ENCODE measurements around the gene EEIG2. TPM values are rescaled to one million over a fixed set of nuclear protein-coding genes. Genes with fewer than 3 reads are reported as not detected.

EEIG2 gene
- total and polyA plus RNA-seq, 9 of the 15 experiments (the other 6 are each of a cell fraction or from before 2014, with no cell fraction given): 6.1 to 26.9 (median 15.2) TPM

- TF ChIP-seq ZBTB7A (IDR thresholded peaks at IDR 0.05; ENCODE audit: borderline replicate concordance, control insufficient read depth, low read depth, low read length) (peak; percentile 94), MTA3 (IDR thresholded peaks at IDR 0.05; ENCODE audit: borderline replicate concordance) (peak; percentile 56), NRF1 (conservative IDR thresholded peaks at IDR 0.05 in 1 of 2, IDR thresholded peaks at IDR 0.05 in 1 of 2) (peak; percentile 30 to 54; a peak in 2 of 4 replicates), FOXP1 (CRISPR knock-in tag; IDR thresholded peaks at IDR 0.05) (peak; percentile 86), ESRRA (IDR thresholded peaks at IDR 0.05; ENCODE audit: borderline replicate concordance, low read depth) (peak; percentile 51; the same call in 1 of the 2 replicates), GMEB1 (CRISPR knock-in tag; IDR thresholded peaks at IDR 0.05) (peak; percentile 43; the same call in 1 of the 2 replicates), ZBTB11 (CRISPR knock-in tag; IDR thresholded peaks at IDR 0.05) (peak in 1 of 3 experiments; percentile 58; a peak in 1 of 6 replicates), TAL1 (IDR thresholded peaks at IDR 0.05) (0 out of 2 replicates have a peak, but pooled peaks have one; percentile 7), SP1 (CRISPR knock-in tag; IDR thresholded peaks at IDR 0.05) (peak; percentile 66), YY1 (IDR thresholded peaks at IDR 0.05; ENCODE audit: borderline replicate concordance in 1 of 3, control insufficient read depth in 1 of 3, extremely low read depth in 1 of 3, insufficient read depth in 3 of 3, insufficient read length in 1 of 3, insufficient replicate concordance in 2 of 3, low read depth in 1 of 3, low read length in 2 of 3) (peak in 2 of 3 experiments; percentile 73 to 76), USF2 (CRISPR knock-in tag; IDR thresholded peaks at IDR 0.05) (no peak), XRCC3 (IDR thresholded peaks at IDR 0.05) (no peak), ZNF589 (CRISPR knock-in tag; IDR thresholded peaks at IDR 0.05; ENCODE audit: low read depth) (peak; percentile 27; the same call in 1 of the 2 replicates), MTA2 (IDR thresholded peaks at IDR 0.05; ENCODE audit: low read depth) (peak; percentile 30; the same call in 1 of the 2 replicates), ZC3H11A (IDR thresholded peaks at IDR 0.05; ENCODE audit: low read depth, low read length) (no peak), HLTF (IDR thresholded peaks at IDR 0.05) (no peak), SIX5 (IDR thresholded peaks at IDR 0.05; ENCODE audit: borderline replicate concordance in 1 of 2, insufficient read depth in 1 of 2, low read depth in 1 of 2, low read length in 2 of 2) (0 out of 4 replicates have a peak, but pooled peaks of 1 of the 2 experiments have one; percentile 5), EGR1 (conservative IDR thresholded peaks at IDR 0.05) (peak; percentile 46; the same call in 1 of the 2 replicates), ELF1 (tag; IDR thresholded peaks at IDR 0.05) (peak; percentile 88), TRIM28 (IDR thresholded peaks at IDR 0.05) (0 out of 2 replicates have a peak, but pooled peaks have one; percentile 46)
These were observed at the start of gene EEIG2 (continued) for GRCh38 chr1:108559215-108560186.

Data from K562 (cell line).